GM15510 (cell line): Measurements from ENCODE around the gene BAAT.

Experiments
- POLR2A ChIP-seq: IDR thresholded peaks from 3 replicates; pipeline ENCODE4 v1.6.1; 2011; ENCODE audit warnings: borderline replicate concordance; ENCODE audit not compliant: insufficient read length; ENCODE audit errors: extremely low read depth

The BAAT gene

DNA sequence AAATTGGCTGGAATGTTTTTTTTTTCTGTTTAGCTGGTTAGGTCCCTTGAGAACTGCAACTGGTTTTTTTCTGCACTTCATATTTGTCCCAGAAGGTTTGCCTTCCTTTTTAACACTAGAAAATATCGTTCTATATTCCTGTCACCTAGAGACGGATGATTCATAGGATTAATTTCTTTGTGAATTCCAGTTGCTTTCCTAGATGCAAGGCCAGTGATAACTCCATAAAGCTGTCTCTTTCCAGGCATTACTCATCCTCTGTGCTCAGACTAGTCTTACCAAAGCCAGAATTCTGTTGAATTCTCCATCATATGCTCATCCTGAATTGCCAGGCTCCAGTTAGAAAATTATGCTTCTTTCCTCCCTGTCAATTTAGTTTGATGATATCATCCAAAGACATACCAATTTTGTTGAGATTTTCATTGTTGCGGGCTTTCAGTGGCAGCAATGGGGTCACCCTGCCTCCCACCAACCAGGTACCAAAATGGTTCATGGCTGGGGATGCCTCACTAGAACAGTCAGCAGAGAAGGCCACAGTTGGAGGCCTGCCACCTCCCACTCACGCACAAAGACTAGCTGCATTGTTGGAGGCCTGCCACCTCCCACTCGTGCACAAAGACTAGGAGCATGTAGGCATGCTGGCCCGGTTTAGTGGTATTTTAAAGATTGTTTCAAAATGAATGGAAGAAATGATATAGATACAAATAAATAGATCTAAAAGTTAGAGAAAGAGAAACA is 8.5 kb downstream of the BAAT start:
- no peak for TF ChIP-seq POLR2A

DNA sequence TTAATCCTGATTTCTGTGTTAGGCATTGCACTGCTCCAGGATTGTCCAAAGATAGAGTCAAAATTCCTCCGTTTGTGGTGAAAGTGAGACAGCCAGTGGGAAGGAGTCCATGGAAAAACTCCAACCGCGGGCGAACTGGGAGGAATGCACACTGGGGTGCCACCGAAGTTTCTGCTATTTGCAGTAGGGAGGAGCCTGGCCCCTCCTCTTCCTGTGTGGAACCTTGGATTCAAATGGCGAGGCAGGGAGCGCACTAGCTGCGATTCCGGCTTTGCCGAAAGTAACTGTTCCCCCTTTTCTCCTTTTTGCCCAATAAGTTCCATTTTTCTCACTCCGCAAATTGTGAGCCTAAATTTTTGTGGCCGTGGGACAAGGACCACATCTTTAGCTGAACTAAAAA is 9.3 kb downstream of the BAAT start:
- no peak for TF ChIP-seq POLR2A

DNA sequence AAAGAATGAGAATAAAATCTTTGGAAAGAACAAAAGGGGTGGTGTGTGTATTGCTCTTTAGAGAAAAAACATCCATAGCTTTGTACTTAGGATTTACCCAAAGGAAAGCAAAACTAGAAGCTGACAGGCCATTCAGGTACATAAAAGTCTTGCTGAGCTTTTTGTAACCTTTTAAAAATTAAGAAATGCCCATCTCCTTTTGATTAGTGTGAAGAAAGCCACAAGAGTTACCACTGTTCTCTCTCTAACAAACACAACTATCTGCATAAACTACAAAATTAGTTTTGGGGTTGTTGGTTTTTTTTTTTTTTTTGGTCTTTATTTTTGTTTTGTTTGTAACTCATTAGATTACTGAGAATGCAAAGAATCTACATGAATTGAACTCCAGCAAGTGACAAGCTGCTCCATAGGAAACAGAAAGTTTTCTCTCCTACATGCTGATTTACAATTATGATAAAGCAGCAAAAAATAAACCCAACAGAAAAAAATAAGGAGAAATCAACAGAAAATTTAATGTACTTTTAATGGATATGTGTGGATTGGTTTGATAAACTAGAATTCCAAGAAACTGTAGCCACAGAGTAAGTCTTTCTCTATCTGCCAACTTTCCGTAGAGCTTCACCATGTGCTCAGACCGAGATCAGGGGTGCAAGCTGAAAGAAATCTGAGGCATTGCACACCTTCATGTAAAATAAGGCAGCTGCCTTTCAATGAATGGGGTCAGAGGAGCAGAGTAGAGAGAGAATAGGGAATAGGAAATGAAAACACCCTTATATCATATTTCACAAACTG is 12.3 kb downstream of the BAAT start:
- no peak for TF ChIP-seq POLR2A

DNA sequence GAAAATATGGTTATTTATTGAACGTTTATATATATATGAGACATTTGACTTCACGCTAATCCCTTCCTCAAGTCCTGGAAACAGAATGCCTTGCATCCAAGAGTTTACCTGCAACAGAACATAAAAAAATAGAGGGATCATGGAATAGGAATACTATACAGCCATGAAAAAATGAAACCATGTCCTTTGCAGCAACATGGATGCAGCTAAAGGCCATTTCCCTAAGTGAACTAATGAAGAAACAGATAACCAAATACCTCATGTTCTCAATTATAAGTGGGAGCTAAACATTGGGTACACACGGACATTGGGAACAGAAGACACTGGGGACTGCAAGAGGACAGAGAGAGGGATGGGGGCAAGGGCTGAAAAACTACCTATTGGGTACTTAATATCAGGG is 13.0 kb downstream of the BAAT start:
- TF ChIP-seq POLR2A, result no peak

DNA sequence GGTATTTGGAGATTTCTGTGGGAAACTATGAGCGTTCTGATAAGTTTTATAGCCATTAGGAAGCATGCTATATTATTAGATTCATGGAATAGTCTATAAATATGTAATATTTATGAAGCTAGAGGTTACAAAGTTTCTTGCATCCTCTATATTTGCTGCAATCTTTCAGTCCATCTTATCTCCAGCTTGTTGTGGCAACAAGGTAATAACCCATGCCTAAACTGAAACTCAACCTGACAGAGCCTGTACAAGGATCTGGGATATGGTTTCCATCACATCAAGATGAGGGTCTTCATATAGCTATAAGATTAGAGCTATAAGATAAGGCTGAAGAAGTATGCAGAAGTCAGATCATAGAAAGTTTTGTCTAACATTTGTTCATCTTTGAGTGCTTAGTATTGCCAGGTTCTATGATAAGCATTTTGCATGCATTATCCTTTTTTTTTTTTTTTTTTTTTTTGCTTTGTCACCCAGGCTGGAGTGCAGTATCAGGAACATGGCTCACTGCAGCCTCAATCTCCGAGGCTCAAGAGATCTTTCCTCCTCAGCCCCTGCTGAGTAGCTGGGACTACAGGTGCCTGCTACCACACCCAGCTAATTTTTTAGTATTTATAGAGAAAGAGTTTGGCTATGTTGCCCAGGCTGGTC is 14.8 kb downstream of the BAAT start:
- no peak for TF ChIP-seq POLR2A

DNA sequence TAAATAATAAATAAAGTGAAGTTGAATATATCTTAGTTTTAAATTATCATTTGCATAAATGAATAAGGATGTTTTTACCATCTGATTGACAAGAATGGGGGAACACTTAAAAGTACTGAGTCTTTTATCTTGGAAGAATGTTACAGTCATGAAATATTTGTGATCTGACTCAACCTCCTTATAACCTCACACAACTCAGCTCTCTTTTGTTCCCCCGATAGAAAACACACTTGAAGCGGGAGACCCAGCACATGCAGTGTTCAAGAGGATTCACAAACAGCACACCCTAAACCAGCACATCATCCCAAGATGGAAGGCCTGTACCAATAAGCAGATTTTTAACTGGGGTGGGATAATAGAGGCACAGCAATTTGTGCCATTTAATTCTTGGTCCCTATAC is 15.5 kb downstream of the BAAT start:
- TF ChIP-seq POLR2A, result no peak

DNA sequence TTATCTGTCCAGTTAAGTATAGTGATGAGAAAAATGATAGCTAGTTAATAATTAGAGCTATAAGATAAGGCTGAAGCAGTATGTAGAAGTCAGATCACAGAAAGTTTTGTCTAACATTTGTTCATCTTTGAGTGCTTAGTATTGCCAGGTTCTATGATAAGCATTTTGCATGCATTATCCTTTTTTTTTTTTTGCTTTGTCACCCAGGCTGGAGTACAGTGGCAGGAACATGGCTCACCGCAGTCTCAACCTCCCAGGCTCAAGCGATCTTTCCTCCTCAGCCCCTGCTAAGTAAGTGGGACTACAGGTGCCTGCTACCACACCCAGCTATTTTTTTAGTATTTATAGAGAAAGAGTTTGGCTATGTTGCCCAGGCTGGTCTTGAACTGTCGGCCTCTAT is 17.5 kb downstream of the BAAT start:
- TF ChIP-seq POLR2A, result no peak

DNA sequence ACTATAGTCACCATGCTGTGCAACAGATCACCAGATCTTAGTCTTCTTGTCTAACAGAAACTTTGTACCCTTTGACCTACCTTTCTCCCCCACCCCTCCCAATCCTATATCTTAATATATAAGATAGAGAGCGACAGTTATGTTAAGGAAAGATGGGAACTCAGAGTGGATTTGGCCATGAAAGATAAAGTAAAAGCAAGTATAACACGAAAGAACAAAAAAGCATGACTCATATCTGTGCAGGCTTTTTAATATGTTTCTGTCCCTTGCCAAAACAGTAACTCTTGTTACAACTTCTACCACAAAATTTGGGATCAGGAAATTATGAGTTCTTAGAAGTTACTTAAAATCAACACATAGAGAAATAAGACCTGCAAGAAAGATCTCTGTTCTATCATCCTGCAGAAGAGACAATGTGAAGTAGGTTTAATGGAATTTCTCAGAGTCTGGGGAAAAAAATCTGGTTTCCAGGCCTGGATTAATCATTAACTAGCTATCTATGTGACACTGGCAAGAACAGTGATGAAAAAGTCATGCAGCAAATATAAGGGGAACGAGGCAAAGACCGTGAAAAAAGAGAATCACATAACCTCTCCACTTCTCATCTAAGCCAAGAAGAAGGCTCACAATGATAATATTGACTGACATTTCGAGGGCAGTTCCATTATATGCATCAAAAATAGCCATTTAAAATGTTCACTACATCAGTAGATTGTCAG is 18.6 kb downstream of the BAAT start:
- TF ChIP-seq POLR2A, result no peak

DNA sequence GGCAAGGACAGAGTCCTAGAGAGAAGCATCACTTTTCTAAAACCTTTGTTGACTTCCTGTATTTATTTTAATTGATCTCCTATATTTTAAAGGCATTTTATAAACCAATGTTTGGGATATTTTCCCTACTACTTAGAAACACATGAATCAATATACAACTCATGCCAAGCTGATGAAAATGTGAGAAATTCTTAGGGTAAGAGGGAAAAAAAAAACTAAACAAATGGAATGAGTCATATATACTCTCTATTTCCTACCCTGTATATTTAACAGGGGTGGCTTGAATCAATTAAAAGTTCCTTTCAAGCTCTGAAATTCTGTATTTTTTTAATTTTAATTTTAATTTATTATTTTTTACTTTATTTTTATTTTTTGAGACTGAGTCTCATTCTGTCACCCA is 19.6 kb downstream of the BAAT start:
- TF ChIP-seq POLR2A, result no peak

DNA sequence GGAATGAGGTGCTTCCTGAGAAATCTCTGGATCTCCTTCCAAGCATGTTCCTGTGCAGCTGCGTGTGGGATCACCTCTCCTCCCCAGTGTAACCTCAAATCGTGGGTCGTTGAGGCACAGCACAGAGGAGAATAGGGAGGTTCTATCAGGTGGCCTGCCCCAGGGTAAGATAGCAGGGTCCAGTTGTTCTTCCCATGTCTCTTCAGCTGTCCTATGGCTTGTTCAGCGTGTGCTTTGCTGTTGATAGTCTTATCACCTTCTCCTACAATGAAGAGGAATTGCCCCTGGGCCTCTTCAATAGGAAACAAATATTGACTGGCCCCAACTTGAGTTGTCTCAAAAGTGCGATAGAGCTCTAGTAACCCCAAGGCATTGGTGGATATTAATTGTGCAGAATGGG is 22.4 kb downstream of the BAAT start:
- no peak for TF ChIP-seq POLR2A

DNA sequence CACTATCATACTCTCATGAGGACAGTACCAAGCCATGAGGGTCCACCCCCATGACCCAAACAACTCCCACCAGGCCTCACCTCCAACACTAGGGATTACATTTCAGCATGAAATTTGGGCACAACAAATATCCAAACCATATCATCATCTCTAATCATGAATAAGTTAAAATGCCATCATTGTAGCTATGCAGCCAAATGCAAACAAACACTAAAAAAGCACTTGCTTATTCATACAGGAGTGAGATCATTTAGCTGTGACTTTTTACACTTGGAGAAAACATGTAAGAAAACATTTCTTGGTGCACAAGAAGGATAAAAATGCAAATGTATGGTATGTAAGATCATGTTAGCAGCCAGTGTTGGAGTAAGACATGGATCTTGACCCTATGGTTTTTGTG is 24.2 kb downstream of the BAAT start:
- TF ChIP-seq POLR2A, result no peak

DNA sequence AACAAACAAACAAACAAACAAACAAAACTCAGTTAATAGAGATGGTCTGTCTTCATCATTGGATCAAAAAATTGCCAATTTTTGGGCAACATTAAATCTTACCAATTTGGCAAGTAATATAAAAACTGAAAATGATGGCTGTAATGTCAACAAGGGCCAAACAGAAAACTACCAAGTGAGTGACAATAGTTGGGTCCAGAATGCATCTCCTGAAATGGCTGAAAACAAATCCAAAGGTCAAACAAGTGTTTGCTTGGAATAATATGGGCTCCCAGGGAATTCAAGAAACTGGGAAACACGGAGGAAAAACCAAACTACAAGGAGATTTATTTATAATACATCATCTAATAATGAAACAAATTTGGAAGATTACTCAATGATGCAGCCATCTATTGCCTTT is 25.1 kb downstream of the BAAT start:
- TF ChIP-seq POLR2A, result no peak

DNA sequence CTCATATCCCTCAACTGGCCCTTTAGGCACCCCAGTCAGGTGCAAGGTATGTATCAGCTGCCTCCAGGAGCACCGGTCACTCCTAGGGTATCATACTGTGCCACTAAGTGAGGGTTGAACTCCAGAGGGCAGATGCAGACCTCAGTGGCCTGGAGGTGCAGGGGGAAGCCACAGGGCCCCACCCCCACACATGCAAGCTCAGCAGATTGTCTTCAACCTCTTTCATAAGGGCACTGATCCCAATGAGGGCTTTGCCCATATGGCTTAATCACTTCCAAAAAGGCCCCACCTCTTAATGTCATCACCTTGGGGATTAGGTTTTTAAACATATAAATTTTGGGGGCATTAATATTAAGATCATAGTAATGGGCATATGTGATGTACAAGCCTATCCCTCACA is 28.2 kb downstream of the BAAT start:
- no peak for TF ChIP-seq POLR2A

DNA sequence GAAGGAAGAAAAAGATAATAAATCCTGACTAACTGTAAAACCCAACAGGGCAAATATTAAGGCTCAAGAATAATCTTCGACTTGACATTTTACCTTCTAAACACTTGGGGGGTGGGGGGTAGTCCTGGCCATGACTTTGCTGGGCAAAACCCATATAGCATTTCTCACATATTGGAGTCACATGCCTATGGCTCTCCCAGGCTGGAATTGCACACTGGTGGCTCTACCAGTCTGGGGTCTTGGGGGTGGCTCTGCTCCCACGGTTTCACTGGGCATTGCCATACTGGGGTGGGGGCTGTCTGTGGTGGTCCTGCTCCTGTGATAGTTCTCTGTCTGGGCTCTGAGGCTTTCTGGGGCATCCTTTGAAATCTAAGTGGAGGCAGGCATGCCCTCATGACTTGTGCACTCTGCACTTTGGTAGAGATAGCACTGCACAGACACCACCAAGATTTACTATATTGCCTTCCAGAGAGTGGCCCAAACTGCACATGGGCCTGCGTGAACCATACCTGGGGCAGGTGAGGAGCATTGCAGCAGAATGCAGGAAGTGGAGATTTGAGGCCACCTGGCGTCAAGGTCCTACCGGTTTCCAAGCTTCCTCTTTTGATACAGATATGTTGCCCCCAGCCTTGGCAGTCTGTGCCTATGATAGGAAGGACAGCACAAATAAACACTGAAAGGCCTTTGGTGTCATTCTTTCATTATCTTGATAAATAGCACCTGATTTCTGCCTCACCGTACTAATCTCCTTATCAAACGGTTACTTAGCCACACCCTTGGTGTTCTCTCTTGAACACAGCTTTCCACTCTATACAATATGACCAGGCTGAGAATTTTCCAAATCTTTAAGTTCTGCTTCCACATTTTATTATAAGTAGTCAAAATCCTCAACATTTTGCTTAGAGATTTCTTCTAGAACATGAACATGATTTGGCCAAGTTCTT is 29.8 kb downstream of the BAAT start:
- TF ChIP-seq POLR2A, result no peak
